Measurements from ENCODE around the gene VIL1. TPM values are rescaled to one million over a fixed set of nuclear protein-coding genes. Genes with fewer than 3 reads are reported as not detected.

VIL1 gene
- total and polyA plus RNA-seq, 2 of the 13 experiments (the other 11 are each of a cell fraction or from before 2014, with no cell fraction given) = 287 to 301 TPM

GRCh38 chr2:218395826-218396687 lies 22.9 kb upstream of the VIL1 start (continued):
- TF ChIP-seq SP140L (CRISPR knock-in tag; IDR thresholded peaks at IDR 0.05; ENCODE audit: borderline replicate concordance) = 0 out of 2 replicates have a peak, but pooled peaks have one; percentile 53
- peak; percentile 85 for TF ChIP-seq GMEB1 (CRISPR knock-in tag; IDR thresholded peaks at IDR 0.05; ENCODE audit: borderline replicate concordance)
- TF ChIP-seq CSRNP1 (CRISPR knock-in tag; IDR thresholded peaks at IDR 0.05) = peak; percentile 54
- no peak for TF ChIP-seq ZFAT (CRISPR knock-in tag; conservative IDR thresholded peaks at IDR 0.05)
- peak; percentile 91 for TF ChIP-seq ZNF18 (CRISPR knock-in tag; IDR thresholded peaks at IDR 0.05; ENCODE audit: insufficient replicate concordance)
- TF ChIP-seq NR2F1 (CRISPR knock-in tag; IDR thresholded peaks at IDR 0.05) = peak in 1 of 2 experiments; percentile 55; a peak in 2 of 4 replicates
- no peak for TF ChIP-seq ZNF7 (CRISPR knock-in tag; IDR thresholded peaks at IDR 0.05)
- TF ChIP-seq TSC22D2 (CRISPR knock-in tag; IDR thresholded peaks at IDR 0.05; ENCODE audit: borderline replicate concordance) = peak; percentile 78
- TF ChIP-seq ZNF263 (CRISPR knock-in tag; IDR thresholded peaks at IDR 0.05) = peak; percentile 69
- peak; percentile 66 for TF ChIP-seq CREB1 (IDR thresholded peaks at IDR 0.05)
- no peak for TF ChIP-seq CREB1 (CRISPR knock-in tag; IDR thresholded peaks at IDR 0.05)
- peak; percentile 64 for TF ChIP-seq ELF1 (CRISPR knock-in tag; IDR thresholded peaks at IDR 0.05)
- peak; percentile 65; the same call in 1 of the 2 replicates for TF ChIP-seq TFAP4 (IDR thresholded peaks at IDR 0.05; ENCODE audit: borderline replicate concordance, low read depth)
- TF ChIP-seq ZFP90 (CRISPR knock-in tag; IDR thresholded peaks at IDR 0.05; ENCODE audit: borderline replicate concordance) = no peak; the same call in 1 of the 2 replicates
- TF ChIP-seq ZNF513 (CRISPR knock-in tag; conservative IDR thresholded peaks at IDR 0.05) = no peak
- TF ChIP-seq CBX5 (CRISPR knock-in tag; IDR thresholded peaks at IDR 0.05; ENCODE audit: borderline replicate concordance) = peak; percentile 91; the same call in 1 of the 2 replicates
- no peak for TF ChIP-seq ZBTB49 (CRISPR knock-in tag; IDR thresholded peaks at IDR 0.05; ENCODE audit: borderline replicate concordance)
- TF ChIP-seq ZNF879 (CRISPR knock-in tag; IDR thresholded peaks at IDR 0.05) = 0 out of 2 replicates have a peak, but pooled peaks have one; percentile 52

Measured in HepG2 (cell line).